NCI-H2171 (cell line): ENCODE data around the gene ADCY1.
"Not testable (repeated sequence)": the region's sequence is repeated elsewhere in the genome, so short reads cannot be mapped to it uniquely, and the experiment has no call there.

Source experiments
- DNase-seq: peaks from one replicate; lab custom pipeline; 2025; lab: John Stamatoyannopoulos, UW

The ADCY1 gene

GRCh38 chr7:45712872-45713668 is 138.9 kb downstream of the ADCY1 start:
- no peak for DNase-seq

GRCh38 chr7:45713669-45714520 is 139.7 kb downstream of the ADCY1 start:
- DNase-seq = no peak

- DNase-seq = no peak
Measured at GRCh38 chr7:45714521-45714820, 140.3 kb downstream of the ADCY1 start.

- DNase-seq = no peak
Measured at GRCh38 chr7:45715471-45716352, 141.5 kb downstream of the ADCY1 start.

- no peak for DNase-seq
Measured at GRCh38 chr7:45716380-45717203, 142.4 kb downstream of the ADCY1 start.

DNA sequence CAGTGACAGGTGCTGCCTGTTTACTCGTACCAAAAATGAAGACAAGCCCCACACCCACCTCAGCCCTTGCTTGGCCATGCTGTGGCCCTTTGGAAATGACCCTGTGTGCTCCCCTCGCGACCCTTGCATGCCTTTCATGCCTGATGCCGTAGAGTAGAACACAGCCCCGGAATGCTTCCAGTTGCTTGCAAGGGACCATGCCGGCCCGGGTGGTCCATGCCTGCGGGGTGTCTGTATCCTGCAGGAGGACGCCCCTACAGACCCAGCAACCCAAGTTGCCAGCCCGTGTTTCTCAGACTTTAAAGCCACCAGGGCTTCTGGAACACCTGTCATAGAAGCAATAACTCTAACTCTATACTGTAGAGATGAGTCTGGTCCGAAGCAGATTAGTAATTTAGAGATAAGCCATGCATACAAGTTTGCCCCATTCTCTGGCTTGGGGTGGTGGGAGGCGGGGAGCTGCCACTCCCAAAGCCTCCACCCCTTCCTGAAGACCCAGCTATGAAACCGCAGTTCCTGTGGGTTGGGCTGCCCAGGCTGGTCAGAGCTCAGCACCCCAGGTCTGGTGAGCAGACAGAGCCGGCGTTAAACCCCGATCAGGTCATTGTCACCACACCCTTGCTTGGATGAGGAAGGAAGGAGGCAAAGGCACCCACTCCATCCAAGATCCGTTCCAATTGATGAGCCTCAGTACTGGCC is 143.5 kb downstream of the ADCY1 start:
- DNase-seq = no peak

- no peak for DNase-seq
Measured at GRCh38 chr7:45718464-45719330, 144.5 kb downstream of the ADCY1 start.

- DNase-seq = no peak
Measured at GRCh38 chr7:45720989-45721388, 146.8 kb downstream of the ADCY1 start.

DNA sequence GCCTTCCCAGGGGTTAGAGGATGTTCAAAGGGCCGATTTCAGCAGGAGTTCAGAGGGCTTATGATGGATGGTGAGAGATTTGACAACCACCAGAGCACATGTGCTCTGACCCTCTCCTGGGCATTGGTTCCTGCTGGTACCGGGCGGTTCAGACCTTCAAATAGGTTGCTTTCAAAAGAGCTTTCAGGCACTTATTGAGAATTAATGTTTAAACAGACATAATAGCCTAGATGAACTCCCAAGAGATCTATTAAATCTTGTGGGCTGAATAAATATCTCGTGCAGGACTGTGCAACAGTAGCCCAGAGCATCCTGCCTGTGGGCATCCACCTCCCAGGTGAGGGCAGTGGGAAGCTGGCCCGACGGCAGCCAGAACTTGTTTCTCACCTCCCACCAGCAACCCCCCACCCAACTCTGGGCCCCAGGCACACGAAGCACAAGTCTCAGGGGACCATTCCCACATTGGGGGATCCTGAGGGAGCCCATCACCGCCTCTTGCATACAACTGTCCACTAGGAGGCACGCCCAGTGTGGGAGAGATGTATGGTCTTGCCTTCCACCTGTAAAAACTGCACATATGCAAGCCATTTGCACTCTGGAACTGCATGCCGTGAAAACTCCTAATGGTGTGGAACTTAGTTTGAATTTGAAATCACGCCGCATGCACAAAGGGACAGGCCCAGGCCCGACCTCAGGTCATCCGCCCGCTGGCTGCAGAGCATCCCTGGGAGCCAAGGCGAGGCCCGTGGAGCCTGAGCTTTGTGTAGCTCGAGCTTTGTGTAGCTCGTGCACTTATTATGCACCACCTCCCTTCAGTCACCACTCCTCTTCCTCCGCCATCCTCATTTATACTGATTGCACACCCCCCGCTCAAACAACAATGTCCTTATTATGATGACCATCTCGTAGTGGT is 147.8 kb downstream of the ADCY1 start:
- DNase-seq = no peak

DNA sequence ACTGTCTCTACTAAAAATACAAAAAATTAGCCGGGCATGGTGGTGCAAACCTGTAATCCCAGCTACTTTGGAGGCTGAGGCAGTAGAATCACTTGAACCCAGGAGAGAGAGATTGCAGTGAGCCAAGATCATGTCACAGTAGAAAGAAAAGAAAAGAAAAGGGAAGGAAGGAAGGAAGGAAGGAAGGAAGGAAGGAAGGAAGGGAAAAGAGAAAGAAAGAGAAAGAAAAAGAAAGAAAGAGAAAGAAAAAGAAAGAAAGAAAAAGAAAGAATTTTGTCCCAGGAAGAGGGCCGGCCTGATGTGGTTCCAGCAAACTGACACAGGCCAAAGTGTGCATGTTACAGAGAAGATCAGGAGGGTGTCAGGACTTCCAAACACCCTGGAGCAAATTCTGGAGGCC is 151.1 kb downstream of the ADCY1 start:
- DNase-seq = not testable (repeated sequence)

DNA sequence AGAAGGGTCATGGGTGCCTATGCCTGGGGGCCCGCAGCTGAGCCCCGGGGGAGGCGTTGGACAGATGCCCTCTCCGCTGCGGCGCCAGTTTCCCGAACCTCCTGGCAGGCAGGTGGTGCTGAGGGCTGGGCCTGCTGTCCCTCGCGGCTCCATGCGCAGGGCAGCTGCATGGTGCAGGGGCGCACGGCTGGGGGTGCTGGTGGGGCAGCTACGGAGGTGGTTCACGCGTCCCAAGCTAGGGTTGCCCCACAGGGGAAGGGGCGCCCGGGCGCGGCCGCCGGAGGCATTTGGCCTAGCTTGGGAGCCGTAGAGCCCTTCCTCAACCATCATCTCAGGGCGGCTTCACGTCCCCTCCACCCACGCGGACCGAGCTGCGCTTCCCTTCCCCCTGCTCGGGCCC is 152.7 kb downstream of the ADCY1 start:
- no peak for DNase-seq

DNA sequence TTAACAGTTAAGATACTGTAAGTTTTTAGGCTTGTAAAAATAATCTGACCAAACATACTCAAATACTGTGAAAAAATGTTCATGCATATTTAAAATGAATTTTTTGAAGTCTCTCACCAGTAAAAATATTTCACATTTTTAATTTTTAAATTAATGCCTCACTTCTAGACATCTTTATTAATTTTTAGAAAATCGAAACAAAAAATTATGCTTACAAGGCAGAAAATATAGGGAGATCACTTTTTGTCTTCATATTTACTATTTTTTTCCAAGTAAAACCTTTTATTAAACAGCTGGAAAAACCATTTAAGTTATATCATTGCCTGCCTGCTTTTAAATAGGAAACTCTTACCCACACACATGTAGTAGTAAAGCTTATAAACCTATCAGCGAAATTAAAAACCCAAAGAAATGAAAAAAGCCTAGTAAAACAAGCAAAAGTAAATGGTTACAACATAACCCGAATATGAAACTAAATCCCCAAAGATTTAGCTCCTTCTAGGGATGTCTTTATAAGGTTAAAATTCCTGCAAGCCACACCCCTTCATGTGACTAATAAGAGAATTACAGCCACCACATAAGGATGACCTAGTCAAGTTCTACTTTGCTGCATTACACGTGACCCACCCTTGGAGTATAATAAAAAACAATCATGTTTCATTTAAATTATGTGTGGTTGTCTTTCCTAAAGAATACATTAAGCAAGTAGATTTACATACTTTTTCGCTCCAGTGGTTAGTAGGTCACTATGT is 157.7 kb downstream of the ADCY1 start:
- not testable (repeated sequence) for DNase-seq

DNA sequence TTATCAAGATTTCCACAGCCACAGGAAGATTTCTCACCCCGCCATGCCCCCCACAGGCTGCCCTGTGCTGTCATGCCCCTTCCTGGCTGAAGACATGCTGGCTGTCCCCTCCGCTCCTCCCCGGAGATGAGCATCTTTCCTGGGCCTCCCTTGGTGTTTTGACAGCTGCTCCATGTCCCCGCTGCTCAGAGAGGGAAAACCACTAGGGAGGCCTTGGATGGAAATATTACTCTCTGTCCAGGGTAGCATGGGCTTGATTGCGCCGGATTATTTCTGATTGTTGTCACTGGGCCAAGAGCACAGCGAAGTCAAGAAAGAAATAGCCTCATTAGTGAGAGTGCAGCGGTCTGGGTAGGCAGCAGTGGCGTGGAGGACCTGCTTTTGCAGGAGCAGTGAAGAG is 164.8 kb downstream of the ADCY1 start:
- DNase-seq = not testable (repeated sequence)

DNA sequence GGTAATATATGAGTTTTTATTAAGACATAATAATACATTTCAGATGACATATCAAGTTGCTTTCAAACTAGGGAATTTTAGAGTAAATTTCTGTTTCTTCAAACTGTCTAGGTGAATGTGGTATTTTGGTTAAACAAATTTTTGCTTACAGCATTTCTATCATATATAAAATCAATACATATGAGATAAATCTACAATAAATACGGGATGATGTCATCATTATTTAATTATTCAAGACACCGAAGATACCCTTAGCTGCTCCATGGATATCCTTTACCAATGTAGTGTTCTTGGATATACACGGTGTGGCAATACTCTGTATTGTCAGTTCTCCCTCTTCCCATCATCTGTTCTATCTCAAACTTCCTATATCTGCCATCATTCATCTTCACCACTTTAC is 166.4 kb downstream of the ADCY1 start:
- DNase-seq = not testable (repeated sequence)

GRCh38 chr7:45748976-45749375 is 174.8 kb downstream of the ADCY1 start:
- not testable (repeated sequence) for DNase-seq

GRCh38 chr7:45751352-45751751 is 177.2 kb downstream of the ADCY1 start:
- not testable (repeated sequence) for DNase-seq

GRCh38 chr7:45756333-45756732 is 182.2 kb downstream of the ADCY1 start:
- not testable (repeated sequence) for DNase-seq

GRCh38 chr7:45756757-45757156 is 182.6 kb downstream of the ADCY1 start:
- DNase-seq = not testable (repeated sequence)
